ENCODE results near the gene AJAP1.

AJAP1 gene

DNA sequence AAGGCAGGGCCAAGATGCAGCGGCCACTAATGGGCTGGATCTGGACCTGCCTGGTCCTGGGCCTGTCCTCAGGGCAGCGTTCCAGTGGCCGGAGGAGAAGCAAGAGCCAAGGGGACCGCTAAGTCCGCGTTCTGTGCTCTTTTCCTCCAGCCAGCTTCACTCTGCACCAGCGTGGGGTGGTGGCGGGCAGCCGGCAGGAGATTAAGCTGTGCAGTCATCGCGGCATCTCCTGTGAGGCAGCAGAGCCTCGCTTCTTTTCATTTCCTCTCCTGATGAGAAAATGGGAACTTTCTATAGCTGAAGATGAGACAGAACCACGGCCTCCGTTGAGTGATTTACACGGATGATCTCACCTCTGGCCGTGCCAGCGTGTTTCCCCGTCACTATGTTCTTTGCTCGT is 43.4 kb downstream of the AJAP1 start:
- H3K4me3 ChIP-seq (ENCODE audit: low read depth, low read length): no peak overlapping the region
- no peak for DNase-seq (ENCODE audit: low read depth)
- TF ChIP-seq, protein P1, sequence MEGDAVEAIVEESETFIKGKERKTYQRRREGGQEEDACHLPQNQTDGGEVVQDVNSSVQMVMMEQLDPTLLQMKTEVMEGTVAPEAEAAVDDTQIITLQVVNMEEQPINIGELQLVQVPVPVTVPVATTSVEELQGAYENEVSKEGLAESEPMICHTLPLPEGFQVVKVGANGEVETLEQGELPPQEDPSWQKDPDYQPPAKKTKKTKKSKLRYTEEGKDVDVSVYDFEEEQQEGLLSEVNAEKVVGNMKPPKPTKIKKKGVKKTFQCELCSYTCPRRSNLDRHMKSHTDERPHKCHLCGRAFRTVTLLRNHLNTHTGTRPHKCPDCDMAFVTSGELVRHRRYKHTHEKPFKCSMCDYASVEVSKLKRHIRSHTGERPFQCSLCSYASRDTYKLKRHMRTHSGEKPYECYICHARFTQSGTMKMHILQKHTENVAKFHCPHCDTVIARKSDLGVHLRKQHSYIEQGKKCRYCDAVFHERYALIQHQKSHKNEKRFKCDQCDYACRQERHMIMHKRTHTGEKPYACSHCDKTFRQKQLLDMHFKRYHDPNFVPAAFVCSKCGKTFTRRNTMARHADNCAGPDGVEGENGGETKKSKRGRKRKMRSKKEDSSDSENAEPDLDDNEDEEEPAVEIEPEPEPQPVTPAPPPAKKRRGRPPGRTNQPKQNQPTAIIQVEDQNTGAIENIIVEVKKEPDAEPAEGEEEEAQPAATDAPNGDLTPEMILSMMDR (IDR thresholded peaks at IDR 0.05; ENCODE audit: insufficient read depth, low read depth, low read length, missing control alignments): no peak

DNA sequence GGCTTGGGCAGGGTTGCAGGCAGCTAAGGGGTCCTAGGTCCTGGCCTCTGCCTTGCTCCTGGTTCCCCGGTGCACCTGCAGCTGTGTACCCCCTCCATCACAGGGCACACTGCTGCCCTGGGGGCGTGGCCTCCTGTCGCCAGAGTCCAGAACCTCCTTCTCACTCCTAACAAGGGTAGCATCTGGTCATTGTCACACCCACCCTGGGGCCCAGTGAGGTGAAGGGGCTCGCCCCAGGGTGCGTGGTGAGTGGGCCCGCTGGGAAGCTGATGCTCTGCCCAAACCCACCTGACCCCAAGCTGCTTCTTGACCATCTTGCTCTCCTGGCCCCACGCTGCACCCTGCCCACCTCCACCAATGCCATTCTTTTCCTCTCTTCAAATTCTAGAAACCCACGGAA is 44.5 kb downstream of the AJAP1 start:
- no peak for DNase-seq (ENCODE audit: low read depth)
- TF ChIP-seq, protein P1 (IDR thresholded peaks at IDR 0.05; ENCODE audit: insufficient read depth, low read depth, low read length, missing control alignments): no peak
- H3K4me3 ChIP-seq (ENCODE audit: low read depth, low read length): no peak overlapping the region

DNA sequence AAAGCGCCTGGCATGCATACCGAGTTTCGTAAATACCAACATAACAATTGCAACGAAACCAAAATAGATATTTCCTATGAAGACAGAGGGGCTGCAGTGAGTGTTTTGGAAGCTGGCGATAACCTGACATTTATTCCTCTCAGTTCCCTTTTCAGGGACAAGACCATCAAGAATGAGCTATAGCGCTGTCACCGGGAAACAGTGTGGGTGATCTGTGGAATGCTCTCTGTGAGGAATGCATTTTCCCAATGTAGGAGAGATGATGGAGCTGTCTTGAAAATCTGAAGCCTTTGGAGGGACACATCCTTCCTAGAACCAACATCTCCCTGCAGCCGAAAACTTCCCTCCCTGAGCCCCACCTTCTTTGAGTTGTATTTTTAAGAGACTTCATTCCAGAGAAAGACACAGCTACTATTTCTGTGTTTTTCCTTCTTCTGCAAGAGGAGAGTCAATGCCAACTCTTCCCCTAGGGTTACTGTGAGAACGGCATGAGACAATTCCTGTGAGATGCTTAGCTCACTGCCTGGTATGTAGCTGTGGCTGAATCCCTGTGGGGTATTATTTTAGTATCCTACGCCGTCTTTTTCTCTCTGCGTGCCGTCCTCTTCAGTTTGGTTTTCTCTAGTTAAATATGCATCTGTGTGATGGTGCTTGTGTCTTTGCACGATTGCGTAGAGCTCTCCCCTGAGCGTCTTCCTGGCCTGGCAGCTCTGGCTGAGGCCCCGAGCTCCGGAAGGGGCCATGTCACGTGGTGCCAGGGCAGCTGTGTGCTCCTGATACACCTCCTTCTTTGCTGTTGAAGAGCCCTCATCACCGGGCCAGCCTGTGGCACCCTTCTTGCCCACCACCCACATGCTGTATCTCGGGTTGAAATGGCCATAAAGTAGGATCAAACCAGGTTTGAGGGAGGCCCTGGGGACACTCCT is 45.2 kb downstream of the AJAP1 start:
- H3K4me3 ChIP-seq (ENCODE audit: low read depth, low read length): no peak overlapping the region
- no peak for DNase-seq (ENCODE audit: low read depth)
- TF ChIP-seq, protein P1 (IDR thresholded peaks at IDR 0.05; ENCODE audit: insufficient read depth, low read depth, low read length, missing control alignments): no peak

DNA sequence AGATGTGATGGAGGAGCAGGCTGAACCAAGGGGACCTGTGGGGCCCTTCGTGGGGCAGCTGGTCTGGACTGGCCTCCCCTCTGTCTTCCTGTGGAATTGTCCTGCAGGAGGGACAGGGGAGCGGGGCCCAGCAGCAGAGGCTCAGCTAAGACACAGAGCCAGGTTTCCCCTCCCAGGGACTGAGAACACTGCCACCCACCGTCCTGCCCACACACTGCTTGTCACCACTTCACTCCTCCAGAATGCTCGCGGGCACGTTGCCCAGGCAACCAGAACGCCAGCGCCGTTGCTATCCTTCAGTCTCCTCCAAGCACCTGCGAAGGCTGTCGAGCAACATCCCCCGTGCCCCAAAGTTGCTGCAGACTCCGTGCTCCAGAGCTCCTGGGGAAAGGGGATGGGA is 46.4 kb downstream of the AJAP1 start:
- no peak overlapping the region for H3K4me3 ChIP-seq (ENCODE audit: low read depth, low read length)
- DNase-seq (ENCODE audit: low read depth): no peak
- TF ChIP-seq, protein P1 (IDR thresholded peaks at IDR 0.05; ENCODE audit: insufficient read depth, low read depth, low read length, missing control alignments): no peak

DNA sequence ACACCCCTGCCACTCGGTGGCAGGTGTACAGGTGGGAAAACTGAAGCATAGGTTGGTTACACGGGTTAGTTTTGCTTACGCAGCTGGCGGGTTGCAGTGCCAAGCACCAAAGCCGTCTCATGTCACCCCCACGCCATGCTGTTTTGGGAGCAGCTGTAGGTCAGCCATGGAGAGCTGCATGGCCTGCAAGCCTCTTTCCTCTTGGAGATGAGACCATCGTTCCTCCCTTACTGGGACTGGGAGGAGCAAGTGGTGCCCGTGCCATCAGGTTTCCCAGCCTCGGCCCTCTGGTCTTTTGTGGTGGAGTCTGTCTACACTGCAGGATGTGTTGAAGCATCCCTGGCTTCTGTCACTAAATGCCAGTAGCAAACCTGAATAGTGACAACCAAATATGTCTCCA is 46.9 kb downstream of the AJAP1 start:
- no peak for DNase-seq (ENCODE audit: low read depth)
- H3K4me3 ChIP-seq (ENCODE audit: low read depth, low read length): no peak overlapping the region
- TF ChIP-seq, protein P1 (IDR thresholded peaks at IDR 0.05; ENCODE audit: insufficient read depth, low read depth, low read length, missing control alignments): no peak

DNA sequence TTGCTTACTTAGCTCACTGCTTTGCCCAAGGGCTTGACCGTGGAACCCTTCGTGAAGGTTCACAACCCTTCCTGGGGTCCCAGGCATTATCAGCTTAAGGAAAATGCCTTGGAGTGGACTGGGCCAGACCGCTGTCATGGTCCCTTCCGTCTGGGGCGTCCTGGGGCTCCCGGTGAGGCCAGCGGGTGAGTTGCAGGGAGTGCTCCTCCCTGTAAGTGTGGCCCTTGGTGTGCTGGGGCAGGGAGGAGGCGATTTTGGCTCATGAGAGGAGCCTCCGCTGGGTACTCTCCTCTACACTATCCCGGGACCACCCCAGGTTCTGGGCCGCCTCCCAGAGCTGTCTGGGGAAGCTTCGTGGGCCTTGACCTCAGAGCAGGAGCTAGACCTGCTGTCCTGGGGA is 48.1 kb downstream of the AJAP1 start:
- no peak overlapping the region for H3K4me3 ChIP-seq (ENCODE audit: low read depth, low read length)
- no peak for DNase-seq (ENCODE audit: low read depth)
- TF ChIP-seq, protein P1 (IDR thresholded peaks at IDR 0.05; ENCODE audit: insufficient read depth, low read depth, low read length, missing control alignments): no peak

DNA sequence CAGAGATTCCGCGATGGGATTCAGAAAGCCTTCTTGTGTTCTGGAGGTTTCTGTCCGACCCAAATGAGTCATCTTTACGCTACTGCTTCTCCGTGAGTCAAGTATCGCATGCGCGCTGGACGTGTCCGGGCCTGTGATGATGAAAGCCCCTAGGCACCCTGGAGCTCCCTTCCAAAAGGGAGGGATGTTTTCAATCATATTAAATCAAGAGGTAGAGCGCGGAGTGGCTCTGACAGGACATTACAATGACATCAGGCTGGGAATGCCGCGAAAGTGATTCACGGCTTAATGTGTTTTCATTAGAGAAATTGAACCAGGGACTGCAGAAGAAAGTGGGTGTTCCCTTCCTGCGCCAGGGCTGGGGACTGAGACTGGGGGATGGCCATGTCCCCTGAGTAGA is 48.5 kb downstream of the AJAP1 start:
- DNase-seq (ENCODE audit: low read depth): no peak
- no peak overlapping the region for H3K4me3 ChIP-seq (ENCODE audit: low read depth, low read length)
- TF ChIP-seq, protein P1 (IDR thresholded peaks at IDR 0.05; ENCODE audit: insufficient read depth, low read depth, low read length, missing control alignments): no peak

All from GM12865 (cell line).